Stimulated activated CD8-positive, alpha-beta memory T cell treated with anti-CD3 and anti-CD28 coated beads, Interleukin-12 subunit alpha, Interleukin-12 subunit beta, amount 100 ng/mL, for 24 hours (primary cell): ENCODE measurements around the gene ST8SIA6.
A peak's percentile ranks its signal among the peaks of the same experiment; 100 is the strongest.
"Not testable (repeated sequence)": the region's sequence is repeated elsewhere in the genome, so short reads cannot be mapped to it uniquely, and the experiment has no call there.

Source experiments
- DNase-seq: peaks from one replicate; pipeline ENCODE4 v3.0.0-alpha.2; 2020; ENCODE audit errors: extremely low read depth

ST8SIA6 gene

DNA sequence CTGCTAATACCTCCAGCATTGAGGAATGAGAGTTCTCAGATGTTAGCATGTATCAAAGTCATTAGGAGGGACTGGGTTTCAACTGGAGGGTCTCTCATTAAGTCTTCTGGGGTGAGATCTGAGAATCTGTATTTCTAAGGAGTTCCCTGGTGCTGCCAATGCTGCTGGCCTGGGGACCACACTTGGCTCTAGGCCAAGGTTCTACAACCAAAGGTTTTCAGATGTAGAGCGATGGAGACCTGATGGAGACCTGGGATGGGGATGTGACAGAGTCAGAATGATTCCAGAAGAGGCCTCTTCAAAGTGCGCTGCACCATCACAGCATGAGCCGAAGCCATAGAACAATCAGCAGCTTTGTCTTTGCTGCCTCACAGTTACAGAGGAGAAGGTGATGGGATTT, 27.2 kb downstream of the ST8SIA6 start:
- no peak for DNase-seq

DNA sequence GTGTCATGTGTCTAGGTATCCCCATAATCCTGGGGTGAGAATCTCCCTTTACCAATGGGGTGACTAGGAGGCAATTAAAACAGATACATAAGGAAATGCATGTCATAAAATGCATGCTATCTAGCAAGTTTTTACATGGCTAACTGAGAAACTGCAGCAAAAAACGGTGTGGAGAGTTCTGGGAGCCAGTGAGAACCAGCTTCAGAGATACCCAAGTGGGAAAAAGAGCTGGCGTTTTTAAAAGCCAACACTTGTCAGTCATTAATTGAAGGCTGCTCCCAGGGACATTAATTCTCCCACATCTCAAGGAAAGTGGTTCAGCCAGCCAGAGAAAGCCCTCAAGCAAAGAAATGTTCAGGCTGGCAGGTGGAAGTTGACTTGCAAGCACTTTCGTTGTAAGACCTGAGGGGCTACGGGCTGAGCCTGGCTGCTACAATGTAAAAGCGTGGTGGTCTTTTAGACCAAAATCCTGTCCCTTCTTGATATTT, 28.1 kb downstream of the ST8SIA6 start:
- no peak for DNase-seq

DNA sequence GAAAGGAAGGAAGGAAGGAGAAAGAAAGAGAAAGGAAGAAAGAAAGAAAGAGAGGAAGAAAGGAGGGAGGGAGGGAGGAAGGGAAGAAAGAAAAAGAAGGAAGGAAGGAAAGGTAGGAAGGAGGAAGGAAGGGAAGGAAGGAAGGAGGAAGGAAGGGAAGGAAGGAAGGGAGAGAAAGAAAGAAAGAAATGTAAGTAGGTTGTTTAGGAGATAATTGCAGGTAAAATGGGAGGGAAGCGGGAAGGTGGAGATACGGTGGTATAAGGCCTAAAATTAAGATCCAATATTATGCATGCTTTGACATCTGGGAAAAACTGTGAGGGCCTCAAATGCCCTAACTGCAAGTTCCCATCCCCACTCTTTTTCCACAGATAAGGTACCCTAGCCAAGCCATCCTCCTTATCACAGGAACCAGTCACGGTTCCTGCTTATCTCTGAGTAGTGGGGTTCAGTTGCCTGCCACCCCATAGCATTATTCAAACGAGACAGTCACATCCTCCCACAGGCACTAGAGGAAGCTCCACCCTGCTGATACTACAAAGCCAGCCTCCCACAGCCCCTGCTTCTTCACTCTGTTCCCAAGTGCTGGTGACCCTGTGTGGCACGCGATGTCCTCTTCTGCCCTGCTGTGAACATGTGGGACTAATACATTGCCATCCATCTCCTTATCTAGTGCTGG, 28.7 kb downstream of the ST8SIA6 start:
- no peak for DNase-seq

DNA sequence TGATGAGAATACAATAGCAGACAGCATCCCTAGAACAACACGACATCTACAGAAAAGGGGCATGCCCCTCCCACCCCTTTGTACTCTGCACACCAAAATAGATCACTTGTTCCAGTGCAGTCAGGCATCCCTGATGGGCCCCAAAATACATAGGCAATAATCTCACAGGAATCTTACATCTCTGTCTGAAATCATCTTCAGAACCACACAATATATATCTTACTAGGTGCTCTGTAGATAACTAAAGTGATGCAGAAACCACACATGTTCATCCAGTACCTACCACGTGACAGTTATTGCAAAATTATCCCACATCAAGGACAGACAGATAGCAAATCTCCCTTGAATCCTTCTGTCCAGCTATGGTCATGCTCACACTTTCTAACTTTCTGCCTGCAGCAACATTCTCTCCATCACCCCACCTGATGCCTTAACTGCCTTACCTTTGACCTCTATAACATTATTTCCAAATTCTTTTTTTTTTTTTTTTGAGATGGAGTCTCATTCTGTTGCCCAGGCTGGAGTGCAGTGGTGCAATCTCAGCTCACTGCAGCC, 30.7 kb downstream of the ST8SIA6 start:
- no peak for DNase-seq

DNA sequence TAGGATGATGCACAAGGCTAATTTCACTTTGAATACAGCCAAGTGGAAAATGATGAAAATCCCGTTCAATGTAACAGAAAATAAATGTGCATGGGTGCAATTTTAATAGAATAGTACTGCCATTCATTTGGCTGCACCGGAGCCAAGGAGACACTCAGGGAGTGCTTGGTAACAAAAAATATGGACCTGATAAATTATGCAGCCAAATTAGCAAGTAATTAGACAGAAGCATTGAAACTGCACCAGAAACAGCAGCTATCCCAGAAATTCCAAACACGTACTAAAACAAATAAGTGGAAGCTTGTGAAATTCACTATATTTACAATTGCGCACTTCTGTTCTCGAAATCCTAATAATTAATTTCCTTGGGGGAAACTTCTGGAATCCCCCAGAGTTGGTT, 31.5 kb downstream of the ST8SIA6 start:
- DNase-seq = no peak

DNA sequence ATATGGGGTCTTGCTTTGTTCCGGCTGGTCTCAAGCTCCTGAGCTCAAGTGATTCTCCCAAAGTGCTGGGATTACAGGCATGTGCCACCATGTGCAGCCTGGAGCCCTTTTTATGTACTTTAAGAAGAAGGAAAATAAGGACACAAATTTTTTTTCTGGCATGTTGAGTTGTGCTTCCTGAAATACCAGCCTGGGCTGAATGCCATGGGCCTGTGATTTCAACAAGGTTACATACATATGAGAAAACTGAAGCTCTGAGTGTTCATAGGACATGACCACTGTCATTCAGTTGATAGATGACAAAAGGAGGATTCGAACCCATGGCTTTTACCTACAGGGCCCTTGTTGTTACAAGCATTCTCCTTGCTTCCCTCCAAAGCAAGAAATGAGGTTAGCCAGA, 36.1 kb downstream of the ST8SIA6 start:
- DNase-seq = no peak

DNA sequence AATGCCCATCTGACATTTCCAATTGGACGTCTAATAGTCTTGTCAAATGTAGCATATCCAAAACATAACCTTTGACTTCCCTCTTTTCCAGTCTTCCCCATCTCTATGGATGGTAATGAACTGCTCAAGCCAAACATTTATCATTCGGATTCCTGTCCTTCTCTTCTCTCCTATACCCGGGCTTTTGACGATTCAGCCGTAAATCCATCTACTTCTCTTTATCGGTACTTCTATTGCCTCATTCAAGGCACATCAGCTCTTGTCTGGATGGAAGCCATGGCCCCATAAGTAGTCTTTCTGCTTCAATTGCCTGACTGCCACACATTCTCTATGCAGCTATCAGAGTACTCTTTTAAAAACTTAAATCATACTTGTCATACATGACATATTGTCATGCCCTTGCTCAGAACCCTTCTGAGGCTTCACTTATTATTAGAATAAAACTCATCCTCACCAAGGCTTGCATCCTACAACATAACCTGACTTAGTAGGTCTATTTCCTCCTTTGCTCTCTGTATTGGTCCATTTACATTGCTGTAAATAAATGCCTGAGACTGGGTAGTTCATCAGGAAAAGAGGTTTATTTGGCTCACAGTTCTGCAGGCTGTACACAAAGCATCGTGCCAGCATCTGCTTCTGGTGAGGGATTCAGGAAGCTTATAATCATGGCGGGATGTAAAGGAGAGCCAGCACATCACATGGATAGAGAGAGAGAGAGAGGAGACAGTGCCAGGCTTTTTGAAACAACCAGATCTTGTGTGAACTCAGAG, 37.8 kb downstream of the ST8SIA6 start:
- DNase-seq = no peak

DNA sequence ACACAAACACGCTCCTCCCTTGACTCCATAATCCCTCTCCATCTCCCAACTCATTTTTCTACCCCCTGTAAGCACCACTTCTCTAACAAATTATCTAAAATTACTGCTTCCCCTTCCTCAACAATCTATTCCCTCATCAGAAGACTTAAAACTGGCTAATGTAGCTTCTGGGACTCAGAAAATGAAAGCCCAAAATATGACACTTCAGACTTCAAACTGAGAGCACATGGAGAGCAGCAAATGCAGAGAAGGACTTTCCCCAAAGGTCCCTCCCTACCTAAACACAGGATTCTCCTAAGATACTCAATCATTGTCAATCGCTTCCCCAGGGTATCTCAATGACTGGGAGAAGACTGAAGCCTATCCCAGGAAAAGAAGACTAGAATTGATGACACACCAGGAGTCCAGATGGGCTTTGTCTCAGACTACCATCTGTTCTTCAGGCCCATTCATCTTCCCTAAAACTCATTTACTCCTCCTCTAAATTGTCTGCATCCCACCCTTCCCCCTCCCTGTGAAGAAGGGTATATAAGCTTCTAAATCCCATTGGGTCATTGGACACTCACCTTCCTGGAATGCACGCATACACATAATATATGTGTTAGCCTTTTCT, 39.2 kb downstream of the ST8SIA6 start:
- DNase-seq = no peak

DNA sequence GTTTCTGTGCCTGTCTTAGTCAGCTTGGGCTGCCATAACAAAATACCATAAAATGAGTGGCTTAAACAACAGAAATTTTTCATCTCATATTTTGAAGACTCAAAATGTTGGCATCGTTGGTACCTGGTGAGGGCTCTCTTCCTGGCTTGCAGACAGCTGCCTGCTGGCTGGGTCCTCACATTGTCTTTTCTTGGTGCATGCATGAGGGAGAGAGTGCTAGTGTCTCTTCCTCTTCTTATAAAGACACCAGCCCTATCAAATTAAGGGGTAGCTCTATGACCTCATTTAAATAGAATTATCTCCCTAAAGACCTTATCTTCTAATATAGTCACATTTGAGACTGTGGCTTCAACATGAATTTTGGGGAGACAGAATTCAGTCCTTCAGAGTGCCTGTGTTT, 39.9 kb downstream of the ST8SIA6 start:
- no peak for DNase-seq

DNA sequence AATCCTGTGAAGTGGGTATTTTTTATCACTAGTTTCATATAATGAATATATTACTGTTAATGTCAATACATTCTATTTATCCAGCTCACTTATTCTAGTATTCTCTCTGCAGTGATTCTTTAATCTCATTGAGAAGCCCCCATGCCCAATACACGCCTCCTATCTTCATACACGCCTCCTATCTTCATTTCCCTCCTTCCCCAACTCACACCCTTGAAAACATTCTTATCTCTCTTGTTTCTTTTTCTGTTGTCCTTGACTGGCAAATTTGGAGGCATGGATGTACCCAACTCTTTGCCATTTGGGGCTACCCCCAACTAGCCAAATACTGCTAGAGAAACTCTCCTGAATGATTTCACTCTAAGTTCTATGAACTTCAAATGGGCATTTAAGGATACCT, 40.5 kb downstream of the ST8SIA6 start:
- DNase-seq = no peak

DNA sequence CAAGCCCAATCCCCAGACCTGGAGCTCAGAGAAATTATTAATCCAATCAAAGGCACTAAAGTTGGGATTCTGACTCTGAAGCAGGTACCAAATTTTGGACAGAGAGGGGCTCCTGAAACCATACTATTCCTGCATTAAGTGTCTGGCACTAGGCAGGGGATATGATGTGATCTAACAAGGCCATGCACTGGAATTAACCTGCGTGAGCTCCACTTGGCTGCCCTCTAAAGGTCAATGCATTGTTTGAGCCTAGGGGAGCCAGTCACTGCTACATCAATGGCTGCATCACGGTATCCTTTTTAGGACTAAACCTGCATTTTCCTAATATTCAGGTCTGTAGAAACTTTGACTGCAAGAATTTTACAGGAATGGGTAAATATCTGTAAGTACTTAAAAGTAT, 42.1 kb downstream of the ST8SIA6 start:
- DNase-seq = no peak

DNA sequence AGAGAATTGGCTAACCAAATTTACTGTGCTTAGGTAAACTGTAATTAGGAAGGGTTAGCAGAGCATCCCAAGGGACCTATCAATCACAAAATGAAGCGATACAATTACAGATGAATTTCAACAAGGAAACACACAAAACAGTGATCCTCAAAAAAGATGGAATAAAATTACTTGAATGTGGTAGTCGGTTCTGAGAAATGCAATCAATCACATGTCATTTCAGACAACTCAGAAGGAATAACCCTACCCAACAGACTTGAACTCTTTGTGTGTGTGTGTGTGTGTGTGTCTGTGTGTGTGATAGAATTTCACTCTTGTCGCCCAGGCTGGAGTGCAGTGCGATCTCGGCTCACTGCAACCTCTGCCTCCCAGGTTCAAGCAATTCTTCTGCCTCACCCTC, 43.5 kb downstream of the ST8SIA6 start:
- DNase-seq = no peak

DNA sequence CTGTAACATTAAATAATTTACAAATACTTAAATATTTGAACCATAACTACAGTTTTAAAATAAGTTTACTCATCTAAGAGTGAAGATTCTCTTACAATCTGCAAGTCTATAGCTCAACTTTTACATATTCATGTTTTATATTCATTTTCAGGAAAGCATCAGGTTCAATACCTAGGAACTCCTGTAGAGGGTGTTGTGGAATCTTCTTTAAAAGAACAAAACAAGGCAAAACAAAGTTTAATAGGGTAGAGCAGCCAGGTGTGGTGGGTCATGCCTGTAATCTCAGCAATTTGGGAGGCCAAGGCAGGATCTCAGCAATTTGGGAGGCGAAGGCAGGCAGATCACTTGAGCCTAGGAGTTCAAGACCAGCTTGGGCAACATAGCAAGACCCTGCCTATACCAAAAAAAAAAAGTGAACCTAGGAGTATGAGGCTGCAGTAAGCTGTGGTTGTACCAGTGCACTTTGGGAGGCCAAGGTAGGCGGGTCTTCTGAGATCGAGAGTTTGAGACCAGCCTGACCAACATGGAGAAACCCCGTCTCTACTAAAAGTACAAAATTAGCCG, 45.1 kb downstream of the ST8SIA6 start:
- no peak for DNase-seq

DNA sequence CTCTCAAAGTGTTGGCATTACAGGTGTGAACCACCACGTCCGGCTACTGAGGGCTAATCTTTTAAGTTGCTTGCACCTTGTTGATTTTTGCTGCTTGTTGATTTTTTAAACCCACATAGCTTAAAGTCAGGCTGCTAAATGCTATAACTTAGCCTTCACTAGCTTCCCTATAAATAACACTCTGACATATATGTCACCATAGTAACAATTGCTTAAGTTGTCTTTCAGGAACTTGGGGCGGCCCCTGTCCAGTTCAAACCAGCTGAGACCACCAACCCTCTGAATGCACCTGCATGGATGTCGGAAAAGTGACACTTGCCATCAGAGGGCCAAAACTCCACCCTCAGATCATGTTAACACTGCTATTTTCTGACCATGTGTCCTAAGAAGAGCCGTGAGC, 47.3 kb downstream of the ST8SIA6 start:
- DNase-seq = no peak

DNA sequence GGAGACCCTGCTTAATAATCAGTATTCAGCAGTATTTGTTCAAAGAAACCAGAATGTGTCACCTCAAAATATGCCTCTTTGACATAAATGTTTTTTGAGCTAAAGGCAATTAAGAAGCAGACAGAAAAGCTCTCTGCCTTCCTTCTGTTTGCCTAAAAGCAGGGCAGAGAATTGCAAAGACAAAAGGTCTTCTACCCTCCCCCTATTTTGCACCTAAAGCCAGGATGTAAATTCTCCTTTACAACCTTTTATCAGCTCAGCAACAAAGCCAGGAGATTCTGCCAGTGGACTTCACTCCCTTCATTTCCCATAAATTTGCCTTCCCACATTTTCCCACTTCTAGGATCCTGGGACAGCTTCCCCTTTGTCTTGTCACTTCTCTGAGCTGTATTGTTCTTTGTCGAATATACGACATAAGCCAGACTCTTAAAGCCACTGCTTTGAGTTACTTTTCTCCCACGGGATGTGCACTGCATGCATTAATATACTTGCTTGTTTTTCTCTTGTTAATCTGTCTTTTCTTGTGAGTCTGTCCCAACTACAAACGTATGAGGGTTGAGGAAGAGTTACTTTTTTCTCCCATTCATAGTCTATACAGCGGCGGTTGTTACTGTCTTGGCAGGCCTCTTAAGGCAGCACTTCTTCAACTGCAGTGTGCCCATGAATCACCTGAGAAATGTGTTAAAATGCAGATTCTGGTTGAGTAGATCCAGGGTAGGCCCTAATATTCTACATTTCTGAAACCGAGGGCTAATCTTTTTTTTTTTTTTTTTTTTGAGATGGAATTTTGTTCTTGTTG, 48.2 kb downstream of the ST8SIA6 start:
- no peak for DNase-seq

DNA sequence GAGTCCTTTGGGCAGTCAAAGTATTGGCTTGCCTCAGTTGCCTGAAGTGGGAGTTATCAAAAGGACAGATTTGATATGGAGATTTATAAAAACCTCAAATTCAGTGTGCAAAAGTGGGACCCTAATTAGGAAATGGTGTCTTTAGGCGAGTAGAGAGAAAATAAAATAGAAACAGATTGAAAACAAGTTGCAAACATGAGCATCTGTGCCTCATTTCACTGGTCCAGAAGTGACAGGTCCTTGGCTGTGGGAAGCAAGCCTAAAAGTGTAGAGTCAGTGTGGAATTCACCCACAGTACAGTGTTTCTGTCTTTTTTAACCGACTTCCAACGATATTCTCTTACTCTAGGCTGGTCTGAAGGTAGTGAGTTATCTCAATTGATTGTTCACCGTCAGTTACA, 51.2 kb downstream of the ST8SIA6 start:
- no peak for DNase-seq

DNA sequence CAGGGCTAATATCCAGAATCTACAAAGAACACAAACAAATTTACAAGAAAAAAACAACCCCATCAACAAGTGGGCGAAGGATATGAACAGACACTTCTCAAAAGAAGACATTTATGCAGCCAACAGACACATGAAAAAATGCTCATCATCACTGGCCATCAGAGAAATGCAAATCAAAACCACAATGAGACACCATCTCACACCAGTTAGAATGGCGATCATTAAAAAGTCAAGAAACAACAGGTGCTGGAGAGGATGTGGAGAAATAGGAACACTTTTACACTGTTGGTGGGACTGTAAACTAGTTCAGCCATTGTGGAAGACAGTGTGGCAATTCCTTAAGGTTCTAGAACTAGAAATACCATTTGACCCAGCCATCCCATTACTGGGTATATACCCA, 52.4 kb downstream of the ST8SIA6 start:
- not testable (repeated sequence) for DNase-seq

DNA sequence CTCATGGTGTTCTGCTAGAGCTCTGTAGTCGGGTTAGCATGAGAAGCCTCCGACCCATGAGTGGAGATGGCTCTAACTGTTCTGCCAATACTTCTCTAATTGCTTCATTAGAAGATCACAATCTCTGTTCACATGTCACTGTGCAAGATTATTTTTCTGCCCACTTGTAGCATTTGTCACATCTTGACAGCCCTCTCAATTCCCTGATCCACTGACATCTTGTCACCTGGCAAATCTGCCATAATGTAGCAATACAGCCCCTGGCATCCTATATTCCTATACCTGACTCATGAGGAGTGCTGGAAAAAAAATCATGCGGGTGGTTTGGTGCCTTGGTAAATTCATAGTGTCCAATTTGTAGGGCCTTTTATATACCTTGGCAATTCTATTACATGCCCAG, 58.4 kb downstream of the ST8SIA6 start:
- no peak for DNase-seq

DNA sequence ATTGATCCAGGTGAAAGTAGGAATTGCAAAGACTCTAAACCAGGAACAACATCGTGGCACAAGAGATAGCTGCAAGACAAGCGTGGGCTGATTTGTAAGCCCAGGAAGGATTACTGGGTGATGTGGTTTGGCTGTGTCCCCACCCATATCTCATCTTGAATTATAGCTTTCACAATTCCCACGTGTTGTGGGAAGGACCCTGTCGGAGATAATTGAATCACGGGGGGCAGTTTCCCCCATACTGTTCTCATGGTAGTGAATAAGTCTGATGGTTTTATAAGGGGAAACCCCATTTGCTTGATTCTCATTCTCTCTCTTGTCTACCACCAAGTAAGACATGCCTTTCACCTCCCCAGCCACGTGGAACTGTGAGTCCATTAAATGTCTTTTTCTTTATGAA, 59.5 kb downstream of the ST8SIA6 start:
- DNase-seq = peak; percentile 8

DNA sequence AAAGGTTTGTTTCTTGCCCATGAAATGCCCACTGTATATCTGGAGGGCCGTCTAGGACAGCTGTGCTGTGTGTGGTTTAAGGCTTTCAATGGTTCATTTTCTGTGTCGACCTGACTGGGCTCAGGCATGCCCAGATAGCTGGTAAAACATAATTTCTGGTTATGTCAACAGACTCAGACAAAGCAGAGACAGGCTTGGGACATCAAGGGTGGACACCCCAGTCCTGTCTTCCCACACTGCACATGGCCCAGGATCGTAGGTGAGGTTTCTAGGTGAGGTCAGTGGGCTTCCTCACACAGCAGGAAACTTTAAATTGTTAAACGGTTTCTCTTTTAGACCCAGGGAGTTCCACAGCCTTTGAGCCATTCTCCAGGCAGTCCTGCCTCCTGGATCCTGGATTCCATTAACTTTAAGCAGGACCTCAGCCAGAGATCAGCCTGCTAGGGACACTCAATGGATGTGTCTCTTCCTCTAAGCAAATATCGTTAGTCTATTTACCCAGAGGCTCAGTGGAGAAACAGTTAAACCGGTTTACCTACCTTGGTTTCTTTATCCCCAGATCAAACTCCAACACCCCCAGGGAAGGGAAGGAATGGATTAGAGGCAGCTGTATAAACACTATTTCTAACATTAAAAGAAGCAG, 66.4 kb downstream of the ST8SIA6 start:
- DNase-seq = no peak

DNA sequence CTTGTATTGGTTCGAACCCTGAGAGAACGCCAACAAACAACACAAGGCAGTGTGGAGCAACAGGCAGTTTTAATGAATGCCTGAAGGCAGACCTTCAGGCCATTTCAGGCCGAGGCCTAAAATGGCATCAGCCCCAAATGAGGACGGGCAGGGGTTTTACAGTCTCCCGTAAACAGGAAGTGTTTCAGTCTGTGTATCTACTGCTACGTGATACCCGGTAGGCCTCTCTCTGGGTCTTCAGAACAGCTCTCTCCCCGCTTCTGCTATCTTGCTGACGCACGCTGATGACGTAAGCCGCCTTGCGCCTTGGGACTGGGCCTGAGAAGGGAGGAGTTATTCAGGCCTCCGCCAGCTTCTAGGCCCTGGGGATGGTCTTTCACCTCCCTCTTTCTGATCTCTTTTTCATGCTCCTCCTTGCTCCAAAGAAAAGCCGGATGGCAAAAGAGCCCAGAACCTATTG, 67.7 kb downstream of the ST8SIA6 start:
- DNase-seq = no peak
